GM10847 (cell line): ENCODE data around the gene RASSF4.

Experiments used
- POLR2A ChIP-seq: IDR thresholded peaks from 2 replicates; pipeline ENCODE4 v1.6.1; 2011; ENCODE audit not compliant: insufficient read length; ENCODE audit errors: extremely low read depth

The RASSF4 gene

DNA sequence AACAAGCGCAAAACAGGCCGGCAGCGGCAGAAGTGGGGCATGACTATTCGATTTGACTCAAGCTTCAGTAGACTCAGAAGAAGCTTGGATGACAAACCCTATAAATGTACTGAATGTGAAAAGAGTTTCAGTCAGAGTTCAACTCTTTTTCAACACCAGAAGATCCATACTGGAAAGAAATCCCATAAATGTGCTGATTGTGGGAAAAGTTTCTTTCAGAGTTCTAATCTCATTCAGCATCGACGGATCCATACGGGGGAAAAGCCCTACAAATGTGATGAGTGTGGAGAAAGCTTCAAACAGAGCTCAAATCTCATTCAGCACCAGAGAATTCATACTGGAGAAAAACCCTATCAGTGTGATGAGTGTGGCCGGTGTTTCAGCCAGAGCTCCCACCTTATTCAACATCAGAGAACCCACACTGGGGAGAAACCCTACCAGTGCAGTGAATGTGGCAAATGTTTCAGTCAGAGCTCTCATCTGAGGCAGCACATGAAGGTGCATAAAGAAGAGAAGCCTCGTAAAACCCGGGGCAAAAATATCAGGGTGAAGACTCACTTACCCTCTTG lies 43.9 kb downstream of the RASSF4 start:
- no peak for TF ChIP-seq POLR2A

DNA sequence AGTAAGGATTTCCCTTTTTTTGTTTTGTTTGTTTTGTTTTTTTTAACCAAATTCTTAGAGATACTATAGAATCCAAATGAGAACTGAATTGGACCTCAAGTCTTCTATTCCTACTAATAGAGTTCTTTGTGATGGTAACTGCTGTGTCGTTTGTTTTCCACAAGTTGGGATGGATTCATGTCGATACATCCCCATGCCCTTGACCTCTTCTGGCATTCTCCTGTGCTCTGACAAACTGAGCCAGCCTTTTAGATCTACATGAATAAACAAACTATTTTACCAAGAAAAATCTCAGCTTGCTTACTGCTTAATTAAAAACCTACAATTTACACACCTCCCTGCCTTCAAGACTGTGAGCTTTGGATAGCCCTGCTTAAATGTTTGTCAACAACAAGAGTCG lies 45.1 kb downstream of the RASSF4 start:
- TF ChIP-seq POLR2A, result no peak

DNA sequence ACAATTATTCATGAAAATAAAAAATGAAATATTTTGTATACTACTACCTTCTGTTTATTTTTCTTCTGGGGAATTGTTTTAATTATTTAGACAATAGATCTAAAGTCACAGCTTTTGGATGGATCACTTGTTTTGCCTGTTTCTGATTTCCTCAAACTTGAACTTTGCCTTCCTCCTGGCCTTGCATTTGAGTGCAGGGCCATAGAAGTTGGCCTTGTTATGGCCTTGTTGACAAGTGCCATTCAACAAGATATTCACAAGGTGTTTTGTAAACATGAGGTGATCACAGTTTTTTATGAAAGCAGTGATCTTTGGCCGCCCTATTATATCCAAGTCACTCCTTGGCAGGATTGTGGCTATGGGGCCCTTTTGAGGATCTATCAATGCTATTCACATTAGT lies 45.7 kb downstream of the RASSF4 start:
- no peak for TF ChIP-seq POLR2A

DNA sequence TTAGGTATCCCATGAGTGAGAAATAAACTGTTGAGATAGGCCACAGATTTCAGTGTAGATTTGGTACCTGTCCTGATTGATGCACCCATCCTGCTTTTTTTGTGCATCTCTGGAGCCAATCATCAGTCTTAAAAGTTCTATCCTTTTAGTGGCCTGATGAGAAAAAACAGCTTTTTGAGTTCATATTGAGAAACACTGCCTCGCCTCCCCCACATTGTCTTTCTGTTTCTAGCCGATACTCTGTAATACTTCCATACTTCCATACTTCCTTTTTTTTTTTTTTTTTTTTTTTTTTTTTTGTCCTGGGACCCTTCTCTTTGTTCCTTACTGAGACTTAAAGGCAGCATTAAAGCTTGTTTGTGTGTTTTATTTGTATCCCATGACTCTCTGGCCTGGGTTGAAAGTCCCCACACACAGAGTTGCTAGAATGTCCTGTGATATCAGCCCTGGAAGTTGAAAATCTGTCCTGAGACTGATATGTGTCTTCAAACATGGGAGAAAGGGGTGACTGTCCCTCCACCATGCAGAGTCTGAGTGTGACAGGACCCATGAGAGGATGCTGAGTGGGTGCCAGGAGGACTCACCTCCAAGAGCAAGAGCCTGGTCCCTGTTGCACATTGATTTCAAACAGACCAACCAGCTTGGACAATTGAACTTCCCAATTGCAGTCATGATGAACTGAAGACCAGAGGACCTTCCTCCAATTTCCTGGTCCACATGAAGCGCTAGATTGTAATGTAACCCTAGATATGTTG lies 46.9 kb downstream of the RASSF4 start:
- TF ChIP-seq POLR2A, result no peak

DNA sequence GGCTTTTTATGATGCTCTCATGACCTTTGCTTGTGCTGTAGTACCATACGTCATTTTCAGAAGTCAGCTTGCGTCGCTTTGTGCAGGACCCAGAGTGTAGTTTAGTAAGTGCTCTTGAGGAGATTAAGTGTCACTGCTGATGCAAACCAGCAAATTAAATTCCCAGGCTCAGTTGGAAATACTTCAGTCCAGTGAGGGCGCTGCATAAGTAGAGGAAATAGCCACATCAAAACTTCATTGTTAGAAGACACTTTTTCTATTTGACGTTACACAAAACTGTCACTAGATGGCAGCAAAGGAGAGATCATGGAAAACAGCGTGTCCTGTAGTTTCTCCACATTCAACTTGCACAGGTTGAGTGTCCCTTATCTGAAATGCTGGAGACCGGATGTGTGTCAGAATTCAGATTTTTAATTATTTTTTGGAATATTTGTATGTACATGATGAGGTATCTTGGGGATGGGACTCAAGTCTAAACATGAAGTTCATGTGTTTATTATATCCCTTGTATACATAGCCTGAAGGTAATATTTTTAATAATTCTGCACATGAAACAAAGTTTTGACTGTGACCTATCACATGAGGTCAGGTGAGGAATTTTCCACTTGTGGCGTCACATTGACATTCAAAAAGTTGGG lies 49.0 kb downstream of the RASSF4 start:
- no peak for TF ChIP-seq POLR2A

DNA sequence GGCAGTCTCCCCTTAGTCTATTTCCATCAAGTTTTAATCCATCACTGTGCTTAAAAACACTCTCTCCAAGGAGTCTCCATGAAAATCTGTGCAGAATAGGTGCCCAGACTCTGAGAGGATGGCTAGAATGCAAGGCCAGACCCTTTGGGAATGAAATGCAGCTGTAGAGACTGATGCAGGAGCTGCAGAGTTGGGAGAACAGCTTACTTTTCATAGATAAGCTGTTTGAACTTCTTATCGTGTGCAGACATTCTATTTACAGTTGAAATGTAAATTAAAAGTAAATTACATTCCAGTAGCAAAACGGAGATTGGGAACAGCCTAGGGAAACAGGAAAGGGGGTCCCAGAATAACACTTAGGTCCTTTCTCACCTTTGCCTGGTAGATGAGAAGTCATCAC lies 56.0 kb downstream of the RASSF4 start:
- TF ChIP-seq POLR2A, result no peak

DNA sequence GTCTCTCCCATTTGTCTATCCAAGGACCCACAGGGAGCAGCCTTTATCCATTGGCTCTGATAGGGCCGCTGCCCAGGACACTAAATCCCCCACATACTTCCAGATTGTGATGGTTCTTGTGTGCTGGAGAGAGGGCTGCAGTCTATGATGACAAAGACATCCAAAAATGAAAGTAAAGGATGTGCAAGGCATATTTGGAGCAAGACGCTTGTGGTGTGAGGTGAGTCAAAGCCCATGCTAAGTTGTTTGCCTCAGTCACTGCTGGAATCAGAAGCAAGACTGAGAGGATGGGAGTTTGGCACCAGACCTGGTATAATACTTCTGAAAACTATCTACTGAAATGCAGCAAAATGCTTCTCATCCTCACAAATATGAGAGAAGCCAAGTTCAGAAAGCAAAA lies 63.8 kb downstream of the RASSF4 start:
- no peak for TF ChIP-seq POLR2A

DNA sequence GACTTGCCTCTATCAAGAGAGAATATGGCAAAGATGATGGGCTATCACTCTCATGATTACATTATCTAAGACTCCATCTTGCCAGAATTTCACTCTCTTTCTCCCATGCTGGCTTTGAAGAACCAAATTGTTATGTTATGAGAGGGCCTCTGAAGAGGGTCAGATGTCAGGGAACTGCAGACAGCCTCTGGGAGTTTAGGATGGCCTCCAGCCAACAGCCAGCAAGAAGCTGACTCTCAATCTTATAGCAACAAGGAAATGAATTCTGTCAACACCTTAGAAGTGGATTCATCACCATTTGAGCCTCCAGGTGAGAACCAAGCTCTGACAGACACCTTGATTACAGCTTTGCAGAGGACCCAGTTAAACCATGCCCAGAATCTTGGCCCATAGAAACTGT lies 74.7 kb downstream of the RASSF4 start:
- TF ChIP-seq POLR2A, result no peak

DNA sequence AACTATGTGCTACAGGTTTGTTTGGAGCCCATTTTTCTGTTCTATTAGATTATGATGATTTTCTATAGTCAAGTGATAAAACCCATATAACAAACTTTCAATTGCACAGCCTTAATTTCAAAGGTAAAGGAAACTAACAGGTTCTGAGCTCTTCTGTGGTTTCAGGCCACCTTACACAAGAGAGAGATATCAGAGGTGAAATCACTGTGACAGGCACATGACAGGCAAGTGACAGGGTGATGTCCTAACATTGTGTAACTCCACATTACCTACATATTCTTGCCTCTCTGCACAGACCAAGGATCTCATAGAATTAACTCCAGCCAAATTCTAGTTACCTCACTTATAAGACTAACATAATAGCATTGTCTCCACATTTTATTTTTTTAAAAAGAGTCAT lies 76.1 kb downstream of the RASSF4 start:
- TF ChIP-seq POLR2A, result no peak

DNA sequence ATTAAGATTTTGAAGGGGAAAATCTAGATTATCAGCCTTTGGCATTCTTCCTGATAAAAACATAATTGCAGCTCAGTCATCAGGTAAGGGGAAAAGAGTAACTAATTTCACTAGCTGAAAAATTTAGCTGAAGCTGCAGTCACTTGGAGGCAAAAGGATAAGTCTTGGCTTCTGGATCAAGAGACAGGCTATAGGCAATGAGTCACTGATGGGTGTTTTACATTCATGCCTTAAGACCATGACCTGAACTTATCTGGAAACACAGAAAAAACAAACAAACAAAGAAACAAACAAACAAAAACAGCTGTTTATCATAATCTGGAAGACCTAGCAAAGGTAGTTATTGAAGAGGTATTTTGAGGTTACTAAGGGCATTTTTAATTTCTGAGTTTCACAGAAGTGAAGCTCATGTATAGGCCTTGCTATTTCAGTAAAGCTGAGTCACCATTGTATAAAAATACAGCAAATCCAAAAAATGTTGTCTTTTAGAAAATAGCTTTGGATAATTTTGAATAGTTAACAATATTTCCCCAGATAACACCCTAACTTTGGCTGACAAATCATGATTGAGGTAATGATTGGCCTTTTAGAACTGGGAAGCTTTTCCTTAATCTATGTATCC lies 81.4 kb downstream of the RASSF4 start:
- no peak for TF ChIP-seq POLR2A

DNA sequence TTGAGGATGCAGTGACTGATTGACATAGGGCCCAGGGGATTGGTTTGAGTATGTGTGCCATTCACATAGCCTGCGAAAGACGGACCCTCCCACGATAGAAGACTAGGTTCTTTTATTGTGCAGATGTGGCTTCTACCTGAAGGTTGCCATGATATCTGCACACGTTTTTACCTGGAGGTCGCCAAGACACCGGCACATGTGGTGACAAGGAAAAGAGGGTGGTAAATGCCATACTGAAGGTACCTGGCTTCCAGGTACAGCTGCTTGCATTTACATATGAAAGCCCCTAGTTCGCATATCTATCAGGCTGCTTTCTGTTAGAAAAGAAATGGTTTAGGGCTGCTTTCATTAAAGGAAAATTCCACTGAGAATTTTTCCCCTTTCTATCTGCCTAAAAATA lies 84.7 kb downstream of the RASSF4 start:
- no peak for TF ChIP-seq POLR2A
